Subcutaneous abdominal adipose tissue (tissue), 5 donors: ENCODE results near the gene METTL16.
"Not testable (repeated sequence)": the region's sequence is repeated elsewhere in the genome, so short reads cannot be mapped to it uniquely, and the experiment has no call there.

Experiments used
- H3K27ac ChIP-seq: one replicate; pipeline ENCODE4 v1.7.0; 2013; ENCODE audit warnings: low read depth, mild to moderate bottlenecking, inconsistent platforms, low read length, moderate library complexity
- H3K27me3 ChIP-seq, 5 donors: one replicate each; pipeline ENCODE4 v1.7.0; 2013; ENCODE audit warnings: low read length in 5 of 5, inconsistent platforms in 1 of 5; ENCODE audit not compliant: control insufficient read depth in 5 of 5, insufficient read depth in 4 of 5
- H3K36me3 ChIP-seq, 5 donors: one replicate each; pipeline ENCODE4 v1.7.0; 2013; ENCODE audit warnings: low read length in 5 of 5; ENCODE audit not compliant: control insufficient read depth in 5 of 5, insufficient read depth in 5 of 5
- H3K4me1 ChIP-seq, 5 donors: one replicate each; pipeline ENCODE4 v1.7.0; 2013; ENCODE audit warnings: low read length in 5 of 5, mild to moderate bottlenecking in 3 of 5, moderate library complexity in 1 of 5; ENCODE audit not compliant: control insufficient read depth in 5 of 5, insufficient read depth in 5 of 5
- H3K4me3 ChIP-seq, 5 donors: one replicate each; pipeline ENCODE4 v1.7.0; 2013; ENCODE audit warnings: low read length in 5 of 5, low read depth in 1 of 5
- H3K9ac ChIP-seq, 5 donors: one replicate each; pipeline ENCODE4 v1.7.0; 2013; ENCODE audit warnings: low read length in 5 of 5, mild to moderate bottlenecking in 4 of 5, moderate library complexity in 3 of 5
- H3K9me3 ChIP-seq, 5 donors: one replicate each; pipeline ENCODE4 v1.7.0; 2013; ENCODE audit warnings: low read length in 5 of 5; ENCODE audit not compliant: control insufficient read depth in 5 of 5
- donor health status: healthy.
- donor health status: healthy.
- donor health status: healthy.
- donor health status: healthy.
- donor health status: healthy.

METTL16 gene

GRCh38 chr17:2503627-2504026, 8.1 kb downstream of the METTL16 start:
- Histone ChIP-seq H3K36me3 (peaks cover 0 to 22% (median 8%) of the 10 kb centered on the region in 5 donors), H3K4me3 (no peak overlapping the region), H3K9me3 (no peaks in the 10 kb centered on the region), H3K4me1 (peaks cover 0 to 4% (median 0%) of the 10 kb centered on the region in 5 donors), H3K27ac (no peak overlapping the region), H3K9ac (no peak overlapping the region), H3K27me3 (no peaks in the 10 kb centered on the region)

GRCh38 chr17:2502871-2503580, 8.7 kb downstream of the METTL16 start:
- Histone ChIP-seq H3K4me3 (no peak overlapping the region), H3K9ac (no peak overlapping the region), H3K9me3 (no peaks in the 10 kb centered on the region), H3K27me3 (no peaks in the 10 kb centered on the region), H3K4me1 (peaks cover 0 to 4% (median 0%) of the 10 kb centered on the region in 5 donors), H3K36me3 (peaks cover 0 to 23% (median 8%) of the 10 kb centered on the region in 5 donors), H3K27ac (no peak overlapping the region)

- no peak overlapping the region for H3K9ac ChIP-seq
- no peak overlapping the region for H3K27ac ChIP-seq
- peaks cover 0 to 26% (median 8%) of the 10 kb centered on the region in 5 donors for H3K36me3 ChIP-seq
- H3K4me1 ChIP-seq, result peaks cover 0 to 4% (median 0%) of the 10 kb centered on the region in 5 donors
- H3K27me3 ChIP-seq, result no peaks in the 10 kb centered on the region
- no peak overlapping the region for H3K4me3 ChIP-seq
- H3K9me3 ChIP-seq, result no peaks in the 10 kb centered on the region
Measured at GRCh38 chr17:2500446-2500845, 11.2 kb downstream of the METTL16 start.

GRCh38 chr17:2489286-2489685, 22.4 kb downstream of the METTL16 start:
- H3K9ac ChIP-seq, H3K27ac ChIP-seq, H3K36me3 ChIP-seq: not testable (repeated sequence)

GRCh38 chr17:2487306-2487705, 24.4 kb downstream of the METTL16 start:
- H3K27me3 ChIP-seq, result no peaks in the 10 kb centered on the region
- H3K27ac ChIP-seq, result no peak overlapping the region
- H3K9ac ChIP-seq, result no peak overlapping the region
- no peak overlapping the region for H3K4me3 ChIP-seq
- H3K9me3 ChIP-seq, result no peaks in the 10 kb centered on the region
- H3K36me3 ChIP-seq, result peaks cover 0 to 3% (median 0%) of the 10 kb centered on the region in 5 donors
- H3K4me1 ChIP-seq, result peaks cover 0 to 36% (median 25%) of the 10 kb centered on the region in 5 donors

More at GRCh38 chr17:2489286-2489685, 22.4 kb downstream of the METTL16 start:
- H3K4me3 ChIP-seq, H3K9me3 ChIP-seq, H3K27me3 ChIP-seq: not testable (repeated sequence)
- peaks cover 0 to 32% (median 21%) of the 10 kb centered on the region in 5 donors for H3K4me1 ChIP-seq

- Histone ChIP-seq H3K4me1 (peaks cover 0 to 37% (median 28%) of the 10 kb centered on the region in 5 donors), H3K4me3 (peak overlapping the region in 2 of 5 donors; percentile 29 to 58)
- not testable (repeated sequence) for H3K27ac ChIP-seq, H3K27me3 ChIP-seq, H3K36me3 ChIP-seq, H3K9me3 ChIP-seq, H3K9ac ChIP-seq
Measured at GRCh38 chr17:2486709-2487108, 25.0 kb downstream of the METTL16 start.

GRCh38 chr17:2485970-2486369, 25.7 kb downstream of the METTL16 start:
- Histone ChIP-seq H3K27ac (no peak overlapping the region), H3K4me3 (peak overlapping the region; percentile 43 to 62 (median 55)), H3K36me3 (peaks cover 0 to 2% (median 0%) of the 10 kb centered on the region in 5 donors), H3K9me3 (no peaks in the 10 kb centered on the region), H3K27me3 (no peaks in the 10 kb centered on the region), H3K9ac (peak overlapping the region in 4 of 5 donors; percentile 22 to 54 (median 36)), H3K4me1 (peaks cover 0 to 36% (median 24%) of the 10 kb centered on the region in 5 donors)

GRCh38 chr17:2485543-2485942, 26.1 kb downstream of the METTL16 start:
- H3K4me1 ChIP-seq, result peaks cover 0 to 36% (median 24%) of the 10 kb centered on the region in 5 donors
- H3K36me3 ChIP-seq, result no peaks in the 10 kb centered on the region
- peak overlapping the region; percentile 43 to 62 (median 55) for H3K4me3 ChIP-seq
- H3K9ac ChIP-seq, result peak overlapping the region in 4 of 5 donors; percentile 22 to 54 (median 36)
- no peak overlapping the region for H3K27ac ChIP-seq
- no peaks in the 10 kb centered on the region for H3K9me3 ChIP-seq
- H3K27me3 ChIP-seq, result no peaks in the 10 kb centered on the region

GRCh38 chr17:2484876-2485275, 26.8 kb downstream of the METTL16 start:
- no peaks in the 10 kb centered on the region for H3K27me3 ChIP-seq
- H3K9me3 ChIP-seq, result no peaks in the 10 kb centered on the region
- H3K36me3 ChIP-seq, result no peaks in the 10 kb centered on the region
- peaks cover 0 to 36% (median 24%) of the 10 kb centered on the region in 5 donors for H3K4me1 ChIP-seq
- no peak overlapping the region for H3K4me3 ChIP-seq
- H3K27ac ChIP-seq, result no peak overlapping the region
- H3K9ac ChIP-seq, result no peak overlapping the region

- no peak overlapping the region for H3K9ac ChIP-seq
- no peak overlapping the region for H3K4me3 ChIP-seq
- H3K4me1 ChIP-seq, result peaks cover 0 to 36% (median 24%) of the 10 kb centered on the region in 5 donors
- H3K36me3 ChIP-seq, result peaks cover 0 to 2% (median 0%) of the 10 kb centered on the region in 5 donors
- no peaks in the 10 kb centered on the region for H3K9me3 ChIP-seq
- no peaks in the 10 kb centered on the region for H3K27me3 ChIP-seq
- H3K27ac ChIP-seq, result no peak overlapping the region
Measured at GRCh38 chr17:2483084-2483483, 28.6 kb downstream of the METTL16 start.
